A549 (cell line): Measurements from ENCODE around the gene IGSF22. TPM values are rescaled to one million over a fixed set of nuclear protein-coding genes. Genes with fewer than 3 reads are reported as not detected.

Experiments used
- ATAC-seq, 2 experiments: fragments of 200-7000 bp in 1 of 2; fragments of >200 bp in 1 of 2; cut with Nextera tagmentation in 1 of 2; cut with Tn5 transposase in 1 of 2; 3 replicates each; pipeline versions ENCODE4 v1.8.0 to v1.9.1; 2018 to 2020; ENCODE audit warnings: mild to moderate bottlenecking in 1 of 2, moderate library complexity in 1 of 2
- CTCF ChIA-PET: fragments of 300-600 bp; sonication (Branson Sonifier 250); formaldehyde crosslinking; extraction: SDS; loops from one replicate; lab custom pipeline; 2021; ENCODE audit warnings: antibody characterized with exemption, inconsistent platforms; lab: Yijun Ruan, JAX
- POLR2A ChIA-PET: fragments of 350-600 bp; formaldehyde crosslinking; extraction: SDS; loops from one replicate; lab custom pipeline; 2021; ENCODE audit warnings: antibody characterized with exemption, inconsistent platforms; lab: Yijun Ruan, JAX
- DNase-seq, 2 experiments: peaks; one replicate each; pipeline versions ENCODE4 v3.0.0 to v3.0.0-alpha.2; 2011 to 2016; ENCODE audit warnings: low read depth in 1 of 2, low spot score in 1 of 2
- FAIRE-seq: peaks from 2 replicates; lab custom pipeline; 2011; peaks lifted over from hg19 to GRCh38; lab: Jason Lieb, UNC
- H3K27ac ChIP-seq, 2 experiments: fragments of >200 bp; sonication (Bioruptor Twin); formaldehyde crosslinking; 3 replicates each; pipeline ENCODE4 v1.5.1; 2016 to 2017
- H3K4me1 ChIP-seq: fragments of >200 bp; sonication (Bioruptor Twin); formaldehyde crosslinking; 3 replicates; pipeline ENCODE4 v1.6.1; 2016
- H3K4me2 ChIP-seq: fragments of >200 bp; sonication (Bioruptor Twin); formaldehyde crosslinking; 3 replicates; pipeline ENCODE4 v1.6.1; 2016
- H3K4me3 ChIP-seq: fragments of >200 bp; sonication (Bioruptor Twin); formaldehyde crosslinking; 3 replicates; pipeline ENCODE4 v1.5.1; 2016
- H3K9me3 ChIP-seq: fragments of >200 bp; sonication (Bioruptor Twin); formaldehyde crosslinking; 3 replicates; pipeline ENCODE4 v1.6.1; 2016
- CBX2 ChIP-seq: fragments of 200-600 bp; sonication (generic); IDR thresholded peaks from 2 replicates; pipeline ENCODE4 v1.6.1; 2016; ENCODE audit warnings: low read depth, mild to moderate bottlenecking, borderline replicate concordance
- CBX8 ChIP-seq: fragments of 200-600 bp; sonication (generic); IDR thresholded peaks from 2 replicates; pipeline ENCODE4 v1.6.1; 2016
- CEBPB ChIP-seq, 2 experiments: fragments of >200 bp in 1 of 2; sonication (Bioruptor Twin) in 1 of 2; formaldehyde crosslinking in 1 of 2; IDR thresholded peaks; 2 replicates each; pipeline ENCODE4 v1.6.1; 2012 to 2016
- EHMT2 ChIP-seq: fragments of 200-600 bp; sonication (generic); IDR thresholded peaks from 2 replicates; pipeline ENCODE4 v1.6.1; 2016; ENCODE audit warnings: antibody characterized with exemption, low read depth, mild to moderate bottlenecking, moderate library complexity
- ESRRA ChIP-seq: fragments of 150-350 bp; IDR thresholded peaks from 2 replicates; pipeline ENCODE4 v1.6.1; 2014; ENCODE audit warnings: mild to moderate bottlenecking, low read length, borderline replicate concordance
- FOSL2 ChIP-seq, 2 experiments: fragments of 450-650 bp in 1 of 2; fragments of >200 bp in 1 of 2; sonication (Bioruptor Twin) in 1 of 2; formaldehyde crosslinking; IDR thresholded peaks; 2 replicates each; pipeline versions ENCODE4 v1.5.0 to v1.6.1; 2016 to 2020; ENCODE audit warnings: mild to moderate bottlenecking in 1 of 2, moderate library complexity in 1 of 2
- FOXS1 ChIP-seq: fragments of 250-450 bp; sonication (Bioruptor Pico); IDR thresholded peaks from 2 replicates; pipeline ENCODE4 v1.5.0; 2020; ENCODE audit warnings: mild to moderate bottlenecking, moderate library complexity
- HEYL ChIP-seq: fragments of 250-450 bp; sonication (Bioruptor Pico); IDR thresholded peaks from 2 replicates; pipeline ENCODE4 v1.8.0; 2021; ENCODE audit warnings: mild to moderate bottlenecking, moderate library complexity
- HOXB13 ChIP-seq: fragments of 250-450 bp; sonication (Bioruptor Pico); IDR thresholded peaks from 2 replicates; pipeline ENCODE4 v1.5.0; 2020; ENCODE audit warnings: low read depth, mild to moderate bottlenecking, moderate library complexity
- JUN ChIP-seq, 2 experiments: fragments of >200 bp; sonication (Bioruptor Twin); formaldehyde crosslinking; IDR thresholded peaks; 2 replicates in 1 of 2; 3 replicates in 1 of 2; pipeline ENCODE4 v1.6.1; 2016 to 2017
- JUNB ChIP-seq: fragments of >200 bp; sonication (Bioruptor Twin); formaldehyde crosslinking; IDR thresholded peaks from 2 replicates; pipeline ENCODE4 v1.6.1; 2016
- KDM1A ChIP-seq: fragments of 200-600 bp; sonication (generic); IDR thresholded peaks from 2 replicates; pipeline ENCODE4 v1.6.1; 2016; ENCODE audit warnings: low read depth, mild to moderate bottlenecking
- KDM5A ChIP-seq: fragments of 200-600 bp; sonication (generic); IDR thresholded peaks from 2 replicates; pipeline ENCODE4 v1.6.1; 2016; ENCODE audit warnings: antibody characterized with exemption, mild to moderate bottlenecking
- PHF8 ChIP-seq: fragments of 200-600 bp; sonication (generic); IDR thresholded peaks from 2 replicates; pipeline ENCODE4 v1.6.1; 2016; ENCODE audit warnings: low read depth, mild to moderate bottlenecking, antibody characterized with exemption, moderate library complexity, borderline replicate concordance
- RNF2 ChIP-seq: fragments of 200-600 bp; sonication (generic); IDR thresholded peaks from 2 replicates; pipeline ENCODE4 v1.6.1; 2016; ENCODE audit warnings: low read depth, mild to moderate bottlenecking, antibody characterized with exemption, moderate library complexity, borderline replicate concordance
- SREBF2 ChIP-seq: fragments of 450-650 bp; IDR thresholded peaks from 2 replicates; pipeline ENCODE4 v1.6.1; 2014; ENCODE audit warnings: mild to moderate bottlenecking, moderate library complexity
- TP53 ChIP-seq: fragments of 250-450 bp; sonication (Bioruptor Pico); IDR thresholded peaks from 2 replicates; pipeline ENCODE4 v1.5.0; 2021; ENCODE audit warnings: mild to moderate bottlenecking, moderate library complexity
- ZC3H11A ChIP-seq: fragments of 450-650 bp; IDR thresholded peaks from 2 replicates; pipeline ENCODE4 v1.6.1; 2014; ENCODE audit warnings: antibody characterized with exemption, mild to moderate bottlenecking
- WGBS: methylation state at CpG from one replicate; pipeline ENCODE4 v1.1.6; 2017; ENCODE audit errors: missing lambda C conversion rate; 5-methylcytosine and 5-hydroxymethylcytosine counted together
- polyA plus RNA-seq, 4 experiments: library from polyadenylated mRNA; depleted of rRNA in 3 of 4; stranded (reverse); fragments of >200 nt; fragmentation: RNase III in 1 of 4; extraction: RNeasy Plus Mini Kit Qiagen cat#74134 plus additional on column Dnase treatment in 1 of 4; gene quantifications; 2 replicates in 3 of 4; 3 replicates in 1 of 4; pipeline ENCODE4 v1.2.3, GENCODE V29; 2011 to 2017
- TF ChIP-seq, protein P1 (sequence below): fragments of 250-450 bp; sonication (Bioruptor Pico); IDR thresholded peaks from 2 replicates; pipeline ENCODE4 v1.5.0; 2021; ENCODE audit warnings: mild to moderate bottlenecking, moderate library complexity, borderline replicate concordance
- TF ChIP-seq, protein P2 (sequence below): IDR thresholded peaks from 2 replicates; pipeline ENCODE4 v1.6.1; 2012; ENCODE audit warnings: low read depth, borderline replicate concordance
- TF ChIP-seq, protein P3 (sequence below): IDR thresholded peaks from 2 replicates; pipeline ENCODE4 v1.6.1; 2012
- TF ChIP-seq, protein P4 (sequence below): fragments of >200 bp; sonication (Bioruptor Twin); formaldehyde crosslinking; IDR thresholded peaks from 3 replicates; pipeline ENCODE4 v1.6.1; 2016

Gene IGSF22
- polyA plus RNA-seq, 2 of the 4 experiments (the other 2 are of a cell fraction), result 0.06 TPM; not detected in 1

DNA sequence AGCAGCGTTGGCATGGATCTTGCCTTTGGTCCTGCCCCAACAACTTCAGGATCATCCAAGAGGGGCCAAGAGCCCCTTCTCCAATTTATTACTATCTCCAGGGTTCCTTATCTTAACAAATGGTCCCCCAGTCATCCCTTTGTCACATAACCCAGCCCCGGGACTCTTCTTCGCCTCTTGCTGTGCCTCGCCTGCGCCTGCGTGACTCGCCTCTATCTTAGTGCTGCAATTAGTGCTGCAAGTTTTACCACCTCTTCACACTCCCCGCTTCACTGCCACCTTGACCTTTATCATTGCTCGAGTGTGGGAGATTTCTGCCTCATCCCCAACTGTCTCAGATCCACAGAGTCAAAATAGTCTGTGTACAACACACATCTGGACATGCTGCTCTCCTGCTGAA, 4.0 kb upstream of the IGSF22 start:
- Histone ChIP-seq H3K27ac (no peak overlapping the region), H3K4me2 (no peak overlapping the region), H3K4me1 (no peaks in the 10 kb centered on the region), H3K4me3 (no peak overlapping the region), H3K9me3 (no peaks in the 10 kb centered on the region)
- TF ChIP-seq FOSL2 (IDR thresholded peaks at IDR 0.05) (no peak), FOSL2 (CRISPR knock-in tag; IDR thresholded peaks at IDR 0.05) (no peak), TP53 (CRISPR knock-in tag) (no peak), CBX2 (no peak), PHF8 (no peak), CEBPB (IDR thresholded peaks at IDR 0.05) (no peak)
- TF ChIP-seq, protein P1, sequence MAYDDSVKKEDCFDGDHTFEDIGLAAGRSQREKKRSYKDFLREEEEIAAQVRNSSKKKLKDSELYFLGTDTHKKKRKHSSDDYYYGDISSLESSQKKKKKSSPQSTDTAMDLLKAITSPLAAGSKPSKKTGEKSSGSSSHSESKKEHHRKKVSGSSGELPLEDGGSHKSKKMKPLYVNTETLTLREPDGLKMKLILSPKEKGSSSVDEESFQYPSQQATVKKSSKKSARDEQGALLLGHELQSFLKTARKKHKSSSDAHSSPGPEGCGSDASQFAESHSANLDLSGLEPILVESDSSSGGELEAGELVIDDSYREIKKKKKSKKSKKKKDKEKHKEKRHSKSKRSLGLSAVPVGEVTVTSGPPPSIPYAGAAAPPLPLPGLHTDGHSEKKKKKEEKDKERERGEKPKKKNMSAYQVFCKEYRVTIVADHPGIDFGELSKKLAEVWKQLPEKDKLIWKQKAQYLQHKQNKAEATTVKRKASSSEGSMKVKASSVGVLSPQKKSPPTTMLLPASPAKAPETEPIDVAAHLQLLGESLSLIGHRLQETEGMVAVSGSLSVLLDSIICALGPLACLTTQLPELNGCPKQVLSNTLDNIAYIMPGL, result no peak
- TF ChIP-seq, protein P2, sequence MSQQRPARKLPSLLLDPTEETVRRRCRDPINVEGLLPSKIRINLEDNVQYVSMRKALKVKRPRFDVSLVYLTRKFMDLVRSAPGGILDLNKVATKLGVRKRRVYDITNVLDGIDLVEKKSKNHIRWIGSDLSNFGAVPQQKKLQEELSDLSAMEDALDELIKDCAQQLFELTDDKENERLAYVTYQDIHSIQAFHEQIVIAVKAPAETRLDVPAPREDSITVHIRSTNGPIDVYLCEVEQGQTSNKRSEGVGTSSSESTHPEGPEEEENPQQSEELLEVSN, result no peak
- ATAC-seq (no peak), DNase-seq (no peak), FAIRE-seq (no peak)
- ChIA-PET CTCF (interaction anchor here (1.0 to 9.9 kb wide), 7 partner anchors 8 to 620 kb away, joined by 3 to 137 read pairs (median 7); no protein-coding TSS in a partner anchor), POLR2A (no interaction called here)
- WGBS, result 87% methylated on average over 9 of the region's 9 CpGs

DNA sequence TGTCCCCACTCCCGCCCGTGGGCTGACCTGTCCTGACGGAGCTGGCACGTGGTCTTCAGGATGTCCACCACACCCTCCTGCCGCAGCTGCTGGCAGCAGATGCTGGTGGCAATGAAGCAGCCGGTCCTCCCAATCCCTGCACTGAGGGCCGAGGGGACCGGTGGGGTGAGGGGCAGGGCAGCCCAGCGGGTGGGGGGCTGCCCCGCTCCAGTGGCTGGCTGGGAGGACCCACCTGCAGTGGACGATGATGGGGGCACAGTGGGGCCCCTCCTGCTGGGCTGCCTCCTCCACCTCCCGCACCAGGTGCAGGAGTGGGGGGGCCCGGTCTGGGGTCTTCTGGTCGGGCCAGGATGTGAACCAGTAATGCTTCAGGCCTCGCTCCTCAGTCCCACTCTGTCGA, 3.4 kb upstream of the IGSF22 start:
- no peak for ATAC-seq

DNA sequence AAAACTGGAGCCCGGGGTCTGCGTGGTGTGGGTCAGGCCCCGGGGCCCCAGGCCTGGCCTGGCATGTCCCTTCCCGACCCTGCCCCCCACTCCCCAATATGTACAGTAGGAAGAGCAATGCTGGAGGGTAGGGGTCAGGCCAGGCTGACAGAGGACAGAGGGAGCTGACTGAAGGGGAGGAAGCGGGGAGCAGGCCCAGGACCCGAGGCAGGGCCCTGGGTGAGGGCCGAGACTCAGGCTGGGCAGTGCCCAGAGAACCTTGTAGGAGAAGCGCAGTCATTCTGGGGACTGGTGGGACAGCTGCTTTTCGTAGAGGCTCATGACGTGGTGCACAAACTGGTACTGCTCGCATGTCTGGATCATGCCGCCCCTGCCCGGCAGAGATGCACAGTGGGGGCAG, 2.7 kb upstream of the IGSF22 start:
- POLR2A ChIA-PET, result no interaction called here
- DNase-seq (no peak), ATAC-seq (no peak), FAIRE-seq (no peak)
- TF ChIP-seq EHMT2, result no peak
- TF ChIP-seq HOXB13 (CRISPR knock-in tag), result no peak
- TF ChIP-seq RNF2, result no peak
- CTCF ChIA-PET, result interaction anchor here (0.6 to 9.9 kb wide), 9 partner anchors 14 to 700 kb away, joined by 3 to 137 read pairs (median 4); no protein-coding TSS in a partner anchor
- WGBS, result 72% methylated on average over 13 of the region's 13 CpGs
- Histone ChIP-seq H3K4me3 (no peak overlapping the region), H3K4me2 (no peak overlapping the region), H3K27ac (no peak overlapping the region), H3K9me3 (no peaks in the 10 kb centered on the region), H3K4me1 (no peaks in the 10 kb centered on the region)

More for the DNA sequence above, 3.4 kb upstream of the IGSF22 start:
- H3K4me3 ChIP-seq, result no peak overlapping the region
- no peak overlapping the region for H3K27ac ChIP-seq
- no peak overlapping the region for H3K4me2 ChIP-seq
- H3K4me1 ChIP-seq, result no peaks in the 10 kb centered on the region
- no peak for DNase-seq
- FAIRE-seq, result no peak
- POLR2A ChIA-PET, result no interaction called here
- TF ChIP-seq PHF8 (no peak), KDM5A (no peak), ESRRA (no peak), KDM1A (no peak), SREBF2 (no peak), HEYL (CRISPR knock-in tag) (no peak), JUN (IDR thresholded peaks at IDR 0.05) (no peak), JUNB (no peak), CBX8 (no peak), ZC3H11A (no peak), FOXS1 (CRISPR knock-in tag) (no peak)
- TF ChIP-seq, protein P3, sequence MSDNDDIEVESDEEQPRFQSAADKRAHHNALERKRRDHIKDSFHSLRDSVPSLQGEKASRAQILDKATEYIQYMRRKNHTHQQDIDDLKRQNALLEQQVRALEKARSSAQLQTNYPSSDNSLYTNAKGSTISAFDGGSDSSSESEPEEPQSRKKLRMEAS, result no peak
- TF ChIP-seq, protein P4, sequence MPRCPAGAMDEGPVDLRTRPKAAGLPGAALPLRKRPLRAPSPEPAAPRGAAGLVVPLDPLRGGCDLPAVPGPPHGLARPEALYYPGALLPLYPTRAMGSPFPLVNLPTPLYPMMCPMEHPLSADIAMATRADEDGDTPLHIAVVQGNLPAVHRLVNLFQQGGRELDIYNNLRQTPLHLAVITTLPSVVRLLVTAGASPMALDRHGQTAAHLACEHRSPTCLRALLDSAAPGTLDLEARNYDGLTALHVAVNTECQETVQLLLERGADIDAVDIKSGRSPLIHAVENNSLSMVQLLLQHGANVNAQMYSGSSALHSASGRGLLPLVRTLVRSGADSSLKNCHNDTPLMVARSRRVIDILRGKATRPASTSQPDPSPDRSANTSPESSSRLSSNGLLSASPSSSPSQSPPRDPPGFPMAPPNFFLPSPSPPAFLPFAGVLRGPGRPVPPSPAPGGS, result no peak
- TF ChIP-seq, all 56 proteins: peak for 0
- H3K9me3 ChIP-seq, result no peaks in the 10 kb centered on the region
- CTCF ChIA-PET, result interaction anchor here (1.0 to 9.9 kb wide), 6 partner anchors 13 to 614 kb away, joined by 3 to 137 read pairs (median 3); no protein-coding TSS in a partner anchor
- 59% methylated on average over 5 of the region's 16 CpGs for WGBS
